ENCODE data around the gene POLR1G. TPM values are rescaled to one million over a fixed set of nuclear protein-coding genes. Genes with fewer than 3 reads are reported as not detected.

POLR1G gene
- total and polyA plus RNA-seq, 9 of the 15 experiments (the other 6 are each of a cell fraction or from before 2014, with no cell fraction given): 3.0 to 50.1 (median 27.4) TPM

GRCh38 chr19:45391346-45391745 lies 15.1 kb upstream of the POLR1G start (continued):
- TF ChIP-seq ZC3H4 (CRISPR knock-in tag; IDR thresholded peaks at IDR 0.05; ENCODE audit: borderline replicate concordance) (no peak), NONO (IDR thresholded peaks at IDR 0.05; ENCODE audit: low read depth in 2 of 2, low read length in 1 of 2) (no peak), KLF13 (tag; IDR thresholded peaks at IDR 0.05; ENCODE audit: borderline replicate concordance, low read depth) (no peak), USF1 (CRISPR knock-in tag; IDR thresholded peaks at IDR 0.05) (0 out of 2 replicates have a peak, but pooled peaks have one; percentile 29), ZSCAN32 (CRISPR knock-in tag; IDR thresholded peaks at IDR 0.05) (no peak), RBM15 (IDR thresholded peaks at IDR 0.05; ENCODE audit: insufficient read depth, low read length) (no peak), E2F4 (CRISPR knock-in tag; IDR thresholded peaks at IDR 0.05; ENCODE audit: low read depth) (no peak), ZNF12 (CRISPR knock-in tag; IDR thresholded peaks at IDR 0.05) (no peak), KDM5B (IDR thresholded peaks at IDR 0.05; ENCODE audit: insufficient replicate concordance, low read depth, low read length) (no peak), KDM1A (IDR thresholded peaks at IDR 0.05) (no peak), ZNF3 (CRISPR knock-in tag; IDR thresholded peaks at IDR 0.05) (no peak), ZNF282 (CRISPR knock-in tag; IDR thresholded peaks at IDR 0.05) (no peak), NR4A1 (CRISPR knock-in tag; IDR thresholded peaks at IDR 0.05) (no peak), NR4A1 (tag; IDR thresholded peaks at IDR 0.05) (no peak), ZNF324 (CRISPR knock-in tag; IDR thresholded peaks at IDR 0.05) (no peak), THRAP3 (IDR thresholded peaks at IDR 0.05; ENCODE audit: borderline replicate concordance) (no peak), SREBF2 (CRISPR knock-in tag; IDR thresholded peaks at IDR 0.05) (no peak), CBX1 (IDR thresholded peaks at IDR 0.05; ENCODE audit: low read depth) (no peak), ZNF253 (CRISPR knock-in tag; conservative IDR thresholded peaks at IDR 0.05) (no peak), ZNF551 (CRISPR knock-in tag; IDR thresholded peaks at IDR 0.05) (no peak), CREM (IDR thresholded peaks at IDR 0.05; ENCODE audit: low read depth) (no peak), SIX5 (IDR thresholded peaks at IDR 0.05; ENCODE audit: borderline replicate concordance in 1 of 2, insufficient read depth in 1 of 2, low read depth in 1 of 2, low read length in 2 of 2) (peak; percentile 55 to 58; a peak in 3 of 4 replicates), HINFP (tag; conservative IDR thresholded peaks at IDR 0.05; ENCODE audit: low read depth) (no peak), NFIX (CRISPR knock-in tag; IDR thresholded peaks at IDR 0.05; ENCODE audit: low read depth) (no peak)
- TF ChIP-seq, protein P1, sequence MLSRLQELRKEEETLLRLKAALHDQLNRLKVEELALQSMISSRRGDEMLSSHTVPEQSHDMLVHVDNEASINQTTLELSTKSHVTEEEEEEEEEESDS (CRISPR knock-in tag; IDR thresholded peaks at IDR 0.05): no peak
- TF ChIP-seq, protein P2, sequence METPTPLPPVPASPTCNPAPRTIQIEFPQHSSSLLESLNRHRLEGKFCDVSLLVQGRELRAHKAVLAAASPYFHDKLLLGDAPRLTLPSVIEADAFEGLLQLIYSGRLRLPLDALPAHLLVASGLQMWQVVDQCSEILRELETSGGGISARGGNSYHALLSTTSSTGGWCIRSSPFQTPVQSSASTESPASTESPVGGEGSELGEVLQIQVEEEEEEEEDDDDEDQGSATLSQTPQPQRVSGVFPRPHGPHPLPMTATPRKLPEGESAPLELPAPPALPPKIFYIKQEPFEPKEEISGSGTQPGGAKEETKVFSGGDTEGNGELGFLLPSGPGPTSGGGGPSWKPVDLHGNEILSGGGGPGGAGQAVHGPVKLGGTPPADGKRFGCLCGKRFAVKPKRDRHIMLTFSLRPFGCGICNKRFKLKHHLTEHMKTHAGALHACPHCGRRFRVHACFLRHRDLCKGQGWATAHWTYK (CRISPR knock-in tag; IDR thresholded peaks at IDR 0.05): no peak

Measured in K562 (cell line).